Mesenchymal stem cell (in vitro differentiated cells and primary cell): ENCODE data around the gene SSU72.
A peak's percentile ranks its signal among the peaks of the same experiment; 100 is the strongest.

Experiments used
- DNase-seq: peaks from one replicate; pipeline ENCODE4 v3.0.0-alpha.2; 2013
- H2AFZ ChIP-seq: one replicate; pipeline ENCODE4 v1.6.1; 2013; ENCODE audit warnings: low read depth, mild to moderate bottlenecking, control low read depth, inconsistent platforms, low read length, moderate library complexity
- H2AK5ac ChIP-seq: 2 replicates; pipeline ENCODE4 v1.6.1; 2013; ENCODE audit warnings: low read length, moderate library complexity, mild to moderate bottlenecking, inconsistent platforms; ENCODE audit not compliant: severe bottlenecking
- H2BK120ac ChIP-seq: one replicate; pipeline ENCODE4 v1.6.1; 2013; ENCODE audit warnings: low read depth, mild to moderate bottlenecking, inconsistent platforms, low read length, moderate library complexity
- H2BK12ac ChIP-seq, 2 experiments: one replicate each; pipeline ENCODE4 v1.6.1; 2013; ENCODE audit warnings: inconsistent platforms in 2 of 2, low read length in 2 of 2, mild to moderate bottlenecking in 2 of 2, moderate library complexity in 2 of 2, control low read depth in 1 of 2
- H2BK15ac ChIP-seq: one replicate; pipeline ENCODE4 v1.6.1; 2013; ENCODE audit warnings: mild to moderate bottlenecking, low read depth, inconsistent platforms; ENCODE audit not compliant: poor library complexity, severe bottlenecking
- H2BK5ac ChIP-seq: 2 replicates; pipeline ENCODE4 v1.6.1; 2013; ENCODE audit warnings: low read depth, mild to moderate bottlenecking, low read length, control low read depth, inconsistent platforms; ENCODE audit not compliant: poor library complexity, severe bottlenecking
- H3K14ac ChIP-seq, 2 experiments: one replicate each; pipeline ENCODE4 v1.6.1; 2013; ENCODE audit warnings: inconsistent platforms in 2 of 2, low read length in 2 of 2, control low read depth in 1 of 2, mild to moderate bottlenecking in 1 of 2, moderate library complexity in 1 of 2
- H3K18ac ChIP-seq, 2 experiments: one replicate each; pipeline ENCODE4 v1.6.1; 2013; ENCODE audit warnings: inconsistent platforms in 2 of 2, low read length in 2 of 2, control low read depth in 1 of 2, low read depth in 1 of 2, mild to moderate bottlenecking in 1 of 2
- H3K23ac ChIP-seq, 2 experiments: one replicate each; pipeline ENCODE4 v1.6.1; 2013; ENCODE audit warnings: inconsistent platforms in 2 of 2, low read length in 2 of 2, mild to moderate bottlenecking in 2 of 2, moderate library complexity in 2 of 2, control low read depth in 1 of 2
- H3K27ac ChIP-seq: 2 replicates; pipeline ENCODE4 v1.5.1; 2013; ENCODE audit warnings: mild to moderate bottlenecking, moderate library complexity, low read length, control low read depth, inconsistent platforms; ENCODE audit not compliant: poor library complexity, severe bottlenecking
- H3K27me3 ChIP-seq, 2 experiments: 2 replicates each; pipeline versions ENCODE4 v1.6.1 to v1.7.0; 2013; ENCODE audit warnings: low read length in 2 of 2, mild to moderate bottlenecking in 2 of 2, moderate library complexity in 2 of 2, control low read depth in 1 of 2, inconsistent platforms in 1 of 2; ENCODE audit not compliant: control insufficient read depth in 1 of 2, insufficient read depth in 1 of 2
- H3K36me3 ChIP-seq, 2 experiments: 2 replicates each; pipeline versions ENCODE4 v1.6.1 to v1.7.0; 2013; ENCODE audit warnings: low read length in 2 of 2, control low read depth in 1 of 2, inconsistent platforms in 1 of 2, low read depth in 1 of 2, mild to moderate bottlenecking in 1 of 2; ENCODE audit not compliant: insufficient read depth in 2 of 2, control insufficient read depth in 1 of 2
- H3K4ac ChIP-seq, 2 experiments: one replicate each; pipeline ENCODE4 v1.6.1; 2013; ENCODE audit warnings: inconsistent platforms in 2 of 2, low read length in 2 of 2, mild to moderate bottlenecking in 2 of 2, moderate library complexity in 2 of 2, control low read depth in 1 of 2, low read depth in 1 of 2
- H3K4me1 ChIP-seq: 2 replicates; pipeline ENCODE4 v1.6.1; 2013; ENCODE audit warnings: low read depth, low read length, control low read depth; ENCODE audit not compliant: control insufficient read depth, insufficient read depth
- H3K4me2 ChIP-seq: 2 replicates; pipeline ENCODE4 v1.6.1; 2013; ENCODE audit warnings: low read length, mild to moderate bottlenecking, inconsistent platforms; ENCODE audit not compliant: poor library complexity, severe bottlenecking
- H3K4me3 ChIP-seq, 2 experiments: 2 replicates each; pipeline versions ENCODE4 v1.5.1 to v1.7.0; 2013; ENCODE audit warnings: low read length in 2 of 2, mild to moderate bottlenecking in 2 of 2, control low read depth in 1 of 2, low read depth in 1 of 2; ENCODE audit not compliant: insufficient read depth in 1 of 2
- H3K79me1 ChIP-seq: replicated peaks from 2 replicates; pipeline ENCODE4 v1.6.1; 2013; ENCODE audit warnings: mild to moderate bottlenecking, control low read depth, low read length, inconsistent platforms; ENCODE audit not compliant: poor library complexity, severe bottlenecking
- H3K9ac ChIP-seq: 2 replicates; pipeline ENCODE4 v1.7.0; 2013; ENCODE audit warnings: mild to moderate bottlenecking, low read length, moderate library complexity
- H3K9me3 ChIP-seq: 2 replicates; pipeline ENCODE4 v1.7.0; 2013; ENCODE audit warnings: mild to moderate bottlenecking, low read length; ENCODE audit not compliant: control insufficient read depth
- H4K8ac ChIP-seq: one replicate; pipeline ENCODE4 v1.6.1; 2013; ENCODE audit warnings: inconsistent platforms, mild to moderate bottlenecking, low read length, moderate library complexity
- H4K91ac ChIP-seq: one replicate; pipeline ENCODE4 v1.6.1; 2013; ENCODE audit warnings: mild to moderate bottlenecking, low read length, inconsistent platforms
- WGBS: methylation state at CpG from one replicate; pipeline ENCODE4 v1.1.7; 2013; ENCODE audit warnings: mixed read lengths; 5-methylcytosine and 5-hydroxymethylcytosine counted together

The SSU72 gene

GRCh38 chr1:1614204-1614953, 39.7 kb upstream of the SSU72 start:
- Histone ChIP-seq H2AK5ac (no peak overlapping the region), H3K18ac (no peak overlapping the region)
- WGBS, result 50% methylated on average over 30 of the region's 30 CpGs

DNA sequence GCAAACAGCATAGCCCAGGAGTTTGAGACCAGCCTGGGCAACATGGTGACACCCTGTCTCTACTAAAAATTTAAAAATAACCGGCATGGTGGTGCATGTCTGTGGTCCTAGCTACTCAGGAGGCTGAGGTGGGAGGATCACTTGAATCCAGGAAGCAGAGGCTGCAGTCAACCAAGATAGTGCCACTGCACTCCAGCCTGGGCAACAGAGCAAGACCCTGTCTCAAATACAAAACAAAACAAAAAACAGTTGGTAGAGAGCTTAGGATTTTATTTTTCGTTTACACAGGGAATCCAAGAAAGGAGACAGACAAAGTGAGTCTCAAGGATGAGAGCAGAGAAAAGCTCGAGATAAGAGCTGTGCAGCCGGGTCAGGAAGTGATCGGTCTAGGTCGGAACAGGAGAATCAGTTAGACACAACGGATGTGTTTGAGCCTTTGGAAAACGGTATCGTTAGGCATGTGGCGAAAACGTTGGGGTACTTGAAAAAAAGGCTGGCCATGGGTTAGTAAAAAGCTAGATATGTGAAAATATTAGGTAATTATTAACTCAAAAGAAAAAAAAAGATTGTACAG, 38.9 kb upstream of the SSU72 start:
- WGBS, result 78% methylated on average over 10 of the region's 11 CpGs
- Histone ChIP-seq H3K4me2 (no peak overlapping the region), H2BK5ac (no peak overlapping the region), H3K14ac (no peak overlapping the region), H2AFZ (no peak overlapping the region), H3K36me3 (peaks cover 12 to 18% of the 10 kb centered on the region in 2 experiments), H4K91ac (no peak overlapping the region), H3K79me1 (peaks cover 36% of the 10 kb centered on the region), H4K8ac (no peak overlapping the region), H2AK5ac (no peak overlapping the region), H3K18ac (no peak overlapping the region), H3K9ac (peak overlapping the region; percentile 99), H3K4ac (no peak overlapping the region), H2BK120ac (no peak overlapping the region), H3K23ac (no peak overlapping the region), H3K4me1 (peaks cover 26% of the 10 kb centered on the region), H3K9me3 (no peaks in the 10 kb centered on the region), H3K27ac (no peak overlapping the region), H3K27me3 (no peaks in the 10 kb centered on the region), H2BK15ac (no peak overlapping the region), H3K4me3 (peak overlapping the region in 1 of 2 experiments; percentile 90), H2BK12ac (no peak overlapping the region)
- no peak for DNase-seq

More at GRCh38 chr1:1614204-1614953, 39.7 kb upstream of the SSU72 start:
- peak overlapping the region; percentile 90 to 97 for H3K4me3 ChIP-seq
- no peak overlapping the region for H3K4ac ChIP-seq
- H2BK5ac ChIP-seq, result no peak overlapping the region
- no peak overlapping the region for H3K14ac ChIP-seq
- no peak overlapping the region for H4K8ac ChIP-seq
- H3K23ac ChIP-seq, result no peak overlapping the region
- peaks cover 13 to 25% of the 10 kb centered on the region in 2 experiments for H3K36me3 ChIP-seq
- peak overlapping the region; percentile 65 for H3K4me2 ChIP-seq
- no peak overlapping the region for H2BK12ac ChIP-seq
- peaks cover 26% of the 10 kb centered on the region for H3K4me1 ChIP-seq
- H2BK15ac ChIP-seq, result no peak overlapping the region
- H3K9ac ChIP-seq, result peak overlapping the region; percentile 99
- H2AFZ ChIP-seq, result no peak overlapping the region
- H3K79me1 ChIP-seq, result peaks cover 41% of the 10 kb centered on the region
- no peaks in the 10 kb centered on the region for H3K27me3 ChIP-seq
- H3K9me3 ChIP-seq, result no peaks in the 10 kb centered on the region
- H3K27ac ChIP-seq, result no peak overlapping the region
- DNase-seq, result peak; percentile 87
- H4K91ac ChIP-seq, result no peak overlapping the region
- no peak overlapping the region for H2BK120ac ChIP-seq

GRCh38 chr1:1612104-1612400, 37.4 kb upstream of the SSU72 start:
- 95% methylated on average over 3 of the region's 3 CpGs for WGBS
- Histone ChIP-seq H4K8ac (no peak overlapping the region), H3K9ac (peak overlapping the region; percentile 42), H2BK15ac (no peak overlapping the region), H2AFZ (no peak overlapping the region), H2AK5ac (no peak overlapping the region), H2BK5ac (no peak overlapping the region), H3K79me1 (peaks cover 25% of the 10 kb centered on the region), H2BK120ac (no peak overlapping the region), H3K27ac (no peak overlapping the region), H3K4me2 (no peak overlapping the region), H3K14ac (no peak overlapping the region), H3K23ac (no peak overlapping the region), H3K27me3 (no peaks in the 10 kb centered on the region), H3K4me3 (no peak overlapping the region), H3K9me3 (no peaks in the 10 kb centered on the region), H3K18ac (no peak overlapping the region), H3K36me3 (peaks cover 0 to 8% of the 10 kb centered on the region in 2 experiments), H2BK12ac (no peak overlapping the region), H3K4ac (no peak overlapping the region), H3K4me1 (peaks cover 23% of the 10 kb centered on the region), H4K91ac (no peak overlapping the region)
- DNase-seq, result no peak

DNA sequence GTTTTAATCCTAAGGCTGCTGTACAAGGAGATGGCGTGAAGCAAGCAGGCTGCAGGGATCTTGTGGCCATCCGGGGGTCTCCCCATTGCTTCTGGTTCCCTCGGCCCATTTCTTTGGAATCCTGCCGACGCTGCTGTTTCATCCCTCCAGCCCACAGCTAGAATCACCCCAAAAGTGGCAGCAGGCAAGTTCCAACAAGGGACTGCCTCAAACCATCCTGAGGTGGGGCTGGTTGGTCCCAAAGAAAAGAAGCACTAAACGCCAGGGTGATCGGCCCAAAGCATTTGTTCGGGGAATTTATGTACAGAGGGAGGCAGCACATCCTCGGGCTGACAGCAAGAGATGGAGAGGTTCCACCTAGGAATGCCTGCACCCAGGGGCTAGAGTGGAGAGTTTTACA, 36.1 kb upstream of the SSU72 start:
- H3K4ac ChIP-seq, result no peak overlapping the region
- WGBS, result 91% methylated on average over 9 of the region's 9 CpGs
- H2BK12ac ChIP-seq, result no peak overlapping the region
- no peak overlapping the region for H3K23ac ChIP-seq
- H3K79me1 ChIP-seq, result peaks cover 18% of the 10 kb centered on the region
- no peak overlapping the region for H4K91ac ChIP-seq
- peak overlapping the region; percentile 42 for H3K9ac ChIP-seq
- no peak overlapping the region for H2AK5ac ChIP-seq
- H3K14ac ChIP-seq, result no peak overlapping the region
- peaks cover 16% of the 10 kb centered on the region for H3K4me1 ChIP-seq
- no peak overlapping the region for H2BK5ac ChIP-seq
- no peaks in the 10 kb centered on the region for H3K9me3 ChIP-seq
- H3K4me2 ChIP-seq, result peak overlapping the region; percentile 11
- H3K27me3 ChIP-seq, result no peaks in the 10 kb centered on the region
- no peak overlapping the region for H2BK120ac ChIP-seq
- H3K36me3 ChIP-seq, result peaks cover 0 to 2% of the 10 kb centered on the region in 2 experiments
- no peak for DNase-seq
- H4K8ac ChIP-seq, result no peak overlapping the region
- no peak overlapping the region for H3K4me3 ChIP-seq
- H2AFZ ChIP-seq, result no peak overlapping the region
- no peak overlapping the region for H2BK15ac ChIP-seq
- H3K18ac ChIP-seq, result no peak overlapping the region
- no peak overlapping the region for H3K27ac ChIP-seq
